Measurements from ENCODE around the gene RFX8.
"Not testable (repeated sequence)": the region's sequence is repeated elsewhere in the genome, so short reads cannot be mapped to it uniquely, and the experiment has no call there.

The RFX8 gene

GRCh38 chr2:101463911-101464641 lies 10.8 kb downstream of the RFX8 start:
- H3K79me2 ChIP-seq (ENCODE audit: insufficient read depth, low read length): no peaks in the 10 kb centered on the region
- H3F3A ChIP-seq (ENCODE audit: insufficient read depth): no peaks in the 10 kb centered on the region
- H3K27me3 ChIP-seq (ENCODE audit: low read length): no peaks in the 10 kb centered on the region
- no peaks in the 10 kb centered on the region for H3K9me2 ChIP-seq (replicated peaks; ENCODE audit: insufficient read depth, low read length)
- H3K9me3 ChIP-seq (ENCODE audit: insufficient read depth, low read length): no peaks in the 10 kb centered on the region
- no peak overlapping the region for H2AFZ ChIP-seq (ENCODE audit: low read depth, low read length, severe bottlenecking)
- H3K36me3 ChIP-seq (ENCODE audit: low read length): no peaks in the 10 kb centered on the region
- no peak overlapping the region for H3K9ac ChIP-seq (ENCODE audit: low read length)
- no peak overlapping the region for H3K27ac ChIP-seq (ENCODE audit: low read depth, low read length)
- H3K4me2 ChIP-seq (ENCODE audit: low read depth, low read length, poor library complexity, severe bottlenecking): no peak overlapping the region
- TF ChIP-seq EZH2phosphoT487 (conservative IDR thresholded peaks at IDR 0.05; ENCODE audit: low read length) (no peak), CTCF (IDR thresholded peaks at IDR 0.05; ENCODE audit: insufficient read depth, low read length, poor library complexity, severe bottlenecking) (no peak)
- H4K20me1 ChIP-seq (ENCODE audit: low read depth, low read length): no peaks in the 10 kb centered on the region
- H3K4me3 ChIP-seq (ENCODE audit: insufficient read depth, low read length, poor library complexity, severe bottlenecking): no peak overlapping the region

GRCh38 chr2:101463421-101463820 lies 11.5 kb downstream of the RFX8 start:
- Histone ChIP-seq H3F3A (ENCODE audit: insufficient read depth) (no peaks in the 10 kb centered on the region), H3K4me3 (ENCODE audit: insufficient read depth, low read length, poor library complexity, severe bottlenecking) (no peak overlapping the region), H3K9me3 (ENCODE audit: insufficient read depth, low read length) (no peaks in the 10 kb centered on the region), H2AFZ (ENCODE audit: low read depth, low read length, severe bottlenecking) (no peak overlapping the region), H3K36me3 (ENCODE audit: low read length) (no peaks in the 10 kb centered on the region), H3K27ac (ENCODE audit: low read depth, low read length) (no peak overlapping the region), H4K20me1 (ENCODE audit: low read depth, low read length) (no peaks in the 10 kb centered on the region), H3K27me3 (ENCODE audit: low read length) (no peaks in the 10 kb centered on the region), H3K9ac (ENCODE audit: low read length) (no peak overlapping the region), H3K4me2 (ENCODE audit: low read depth, low read length, poor library complexity, severe bottlenecking) (no peak overlapping the region), H3K9me2 (replicated peaks; ENCODE audit: insufficient read depth, low read length) (no peaks in the 10 kb centered on the region), H3K79me2 (ENCODE audit: insufficient read depth, low read length) (no peaks in the 10 kb centered on the region)
- TF ChIP-seq CTCF (IDR thresholded peaks at IDR 0.05; ENCODE audit: insufficient read depth, low read length, poor library complexity, severe bottlenecking): no peak
- TF ChIP-seq EZH2phosphoT487 (conservative IDR thresholded peaks at IDR 0.05; ENCODE audit: low read length): no peak

- H3K27ac ChIP-seq (ENCODE audit: low read depth, low read length): no peak overlapping the region
- no peak overlapping the region for H3K4me3 ChIP-seq (ENCODE audit: insufficient read depth, low read length, poor library complexity, severe bottlenecking)
- H3K9ac ChIP-seq (ENCODE audit: low read length): no peak overlapping the region
- H3K27me3 ChIP-seq (ENCODE audit: low read length): no peaks in the 10 kb centered on the region
- no peaks in the 10 kb centered on the region for H3K9me2 ChIP-seq (replicated peaks; ENCODE audit: insufficient read depth, low read length)
- no peaks in the 10 kb centered on the region for H3K79me2 ChIP-seq (ENCODE audit: insufficient read depth, low read length)
- no peak overlapping the region for H3K4me2 ChIP-seq (ENCODE audit: low read depth, low read length, poor library complexity, severe bottlenecking)
- H3F3A ChIP-seq (ENCODE audit: insufficient read depth): no peaks in the 10 kb centered on the region
- H4K20me1 ChIP-seq (ENCODE audit: low read depth, low read length): no peaks in the 10 kb centered on the region
- no peak overlapping the region for H2AFZ ChIP-seq (ENCODE audit: low read depth, low read length, severe bottlenecking)
- no peaks in the 10 kb centered on the region for H3K9me3 ChIP-seq (ENCODE audit: insufficient read depth, low read length)
- no peaks in the 10 kb centered on the region for H3K36me3 ChIP-seq (ENCODE audit: low read length)
- no peak for TF ChIP-seq CTCF (IDR thresholded peaks at IDR 0.05; ENCODE audit: insufficient read depth, low read length, poor library complexity, severe bottlenecking)
- TF ChIP-seq EZH2phosphoT487 (conservative IDR thresholded peaks at IDR 0.05; ENCODE audit: low read length): no peak
These were observed 13.5 kb downstream of the RFX8 start for GRCh38 chr2:101461381-101461780.

- H3K27me3 ChIP-seq (ENCODE audit: low read length); H3K9me3 ChIP-seq (ENCODE audit: insufficient read depth, low read length); H3K27ac ChIP-seq (ENCODE audit: low read depth, low read length); H3K4me3 ChIP-seq (ENCODE audit: insufficient read depth, low read length, poor library complexity, severe bottlenecking); H2AFZ ChIP-seq (ENCODE audit: low read depth, low read length, severe bottlenecking); H3F3A ChIP-seq (ENCODE audit: insufficient read depth); H3K4me2 ChIP-seq (ENCODE audit: low read depth, low read length, poor library complexity, severe bottlenecking); H3K79me2 ChIP-seq (ENCODE audit: insufficient read depth, low read length); H3K9ac ChIP-seq (ENCODE audit: low read length); H3K36me3 ChIP-seq (ENCODE audit: low read length); H4K20me1 ChIP-seq (ENCODE audit: low read depth, low read length); H3K9me2 ChIP-seq (replicated peaks; ENCODE audit: insufficient read depth, low read length): not testable (repeated sequence)
These were observed 20.5 kb downstream of the RFX8 start for GRCh38 chr2:101454408-101454807.

Data from SU-DHL-6 (cell line).